ENCODE results near the gene ATP9B. TPM values are rescaled to one million over a fixed set of nuclear protein-coding genes. Genes with fewer than 3 reads are reported as not detected.

Gene ATP9B
- total RNA-seq, 1 experiment from 2014 or later, result 15.6 TPM

DNA sequence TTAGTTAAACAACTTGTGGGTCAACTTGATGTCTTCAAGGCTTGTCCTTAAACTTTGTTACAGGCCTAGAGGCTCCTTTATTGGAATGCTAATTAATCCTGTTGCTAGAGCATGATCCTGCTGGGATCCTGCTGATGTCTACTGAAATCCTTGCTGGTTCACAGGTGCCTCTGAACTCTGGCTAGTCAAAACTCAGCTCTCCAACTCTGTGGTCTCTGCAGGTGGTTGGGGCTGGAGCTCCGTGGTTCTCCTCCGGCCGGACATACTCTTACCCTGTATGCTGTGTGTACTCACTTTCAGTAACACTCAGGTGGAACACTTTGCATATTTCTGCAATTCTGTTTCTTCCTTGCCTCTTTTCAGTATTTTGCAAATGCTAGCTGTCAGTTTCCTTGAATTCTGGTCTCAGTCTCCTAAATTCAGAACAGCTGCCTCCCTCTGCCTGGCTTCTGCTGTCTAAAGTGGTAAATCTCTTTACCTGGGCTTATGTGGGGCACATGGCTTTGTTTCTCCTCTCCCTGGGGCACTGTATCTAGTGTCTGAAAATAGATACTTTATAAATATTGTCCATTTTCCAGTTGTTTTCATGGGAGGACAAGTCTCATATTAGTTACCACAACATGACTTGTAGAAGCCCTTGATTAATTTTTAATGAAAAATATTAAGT is 113.0 kb downstream of the ATP9B start:
- no peak overlapping the region for H3K4me3 ChIP-seq (ENCODE audit: low read length)
- TF ChIP-seq EZH2 (IDR thresholded peaks at IDR 0.05; ENCODE audit: low read length, unreplicated experiment) (no peak), EZH2phosphoT487 (IDR thresholded peaks at IDR 0.05; ENCODE audit: borderline replicate concordance, low read length) (no peak)
- TF ChIP-seq, protein P1, sequence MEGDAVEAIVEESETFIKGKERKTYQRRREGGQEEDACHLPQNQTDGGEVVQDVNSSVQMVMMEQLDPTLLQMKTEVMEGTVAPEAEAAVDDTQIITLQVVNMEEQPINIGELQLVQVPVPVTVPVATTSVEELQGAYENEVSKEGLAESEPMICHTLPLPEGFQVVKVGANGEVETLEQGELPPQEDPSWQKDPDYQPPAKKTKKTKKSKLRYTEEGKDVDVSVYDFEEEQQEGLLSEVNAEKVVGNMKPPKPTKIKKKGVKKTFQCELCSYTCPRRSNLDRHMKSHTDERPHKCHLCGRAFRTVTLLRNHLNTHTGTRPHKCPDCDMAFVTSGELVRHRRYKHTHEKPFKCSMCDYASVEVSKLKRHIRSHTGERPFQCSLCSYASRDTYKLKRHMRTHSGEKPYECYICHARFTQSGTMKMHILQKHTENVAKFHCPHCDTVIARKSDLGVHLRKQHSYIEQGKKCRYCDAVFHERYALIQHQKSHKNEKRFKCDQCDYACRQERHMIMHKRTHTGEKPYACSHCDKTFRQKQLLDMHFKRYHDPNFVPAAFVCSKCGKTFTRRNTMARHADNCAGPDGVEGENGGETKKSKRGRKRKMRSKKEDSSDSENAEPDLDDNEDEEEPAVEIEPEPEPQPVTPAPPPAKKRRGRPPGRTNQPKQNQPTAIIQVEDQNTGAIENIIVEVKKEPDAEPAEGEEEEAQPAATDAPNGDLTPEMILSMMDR (conservative IDR thresholded peaks at IDR 0.05; ENCODE audit: low read depth, low read length), result no peak
- H2AFZ ChIP-seq (ENCODE audit: low read length), result no peak overlapping the region
- H4K20me1 ChIP-seq (ENCODE audit: low read length), result 0 out of 2 replicates have a peak, but pooled peaks cover 3% of the 10 kb centered on the region
- intact Hi-C loops (cut with micrococcal nuclease), result no loop called here
- H3K36me3 ChIP-seq (ENCODE audit: low read depth, low read length), result no peaks in the 10 kb centered on the region
- ChIA-PET POLR2A (ENCODE audit: unreplicated experiment) (no interaction called here), CTCF (no interaction called here)
- no peaks in the 10 kb centered on the region for H3F3A ChIP-seq (ENCODE audit: low read length, unreplicated experiment)
- H3K4me1 ChIP-seq (ENCODE audit: insufficient read depth, low read length), result no peaks in the 10 kb centered on the region
- DNase-seq, result no peak
- no peak overlapping the region for H3K27ac ChIP-seq (ENCODE audit: low read length)
- H3K9me2 ChIP-seq (replicated peaks; ENCODE audit: low read length), result no peaks in the 10 kb centered on the region
- H3K9ac ChIP-seq (ENCODE audit: low read length), result no peak overlapping the region
- H3K4me2 ChIP-seq (ENCODE audit: low read length), result no peak overlapping the region
- no TSS peak for BruUV-seq (replicated peaks)
- no peak for ATAC-seq
- no peaks in the 10 kb centered on the region for H3K79me2 ChIP-seq (ENCODE audit: low read length)
- H3K9me3 ChIP-seq (ENCODE audit: low read length), result no peaks in the 10 kb centered on the region
- H3K27me3 ChIP-seq (ENCODE audit: low read length), result no peaks in the 10 kb centered on the region

DNA sequence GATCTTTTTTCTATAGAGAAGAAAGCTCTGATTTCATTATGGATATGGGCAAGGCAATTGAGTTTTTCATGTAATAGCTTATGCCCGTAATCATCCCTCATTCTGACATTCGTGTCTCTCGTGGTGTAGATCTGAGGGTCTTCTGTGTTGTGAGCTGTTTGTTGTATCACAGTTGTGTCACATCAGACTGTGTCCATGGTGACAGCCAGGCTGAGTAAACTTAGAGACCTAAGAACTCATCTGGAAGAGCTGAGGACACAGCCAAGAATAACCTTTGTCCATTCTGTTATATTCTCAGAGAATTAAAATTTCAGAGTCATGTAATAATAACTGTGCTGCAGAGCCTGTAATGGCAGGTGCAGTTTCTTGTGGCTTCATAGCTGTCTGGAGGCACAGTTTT is 116.5 kb downstream of the ATP9B start:
- Histone ChIP-seq H2AFZ (ENCODE audit: low read length) (no peak overlapping the region), H3K79me2 (ENCODE audit: low read length) (no peaks in the 10 kb centered on the region), H3K4me3 (ENCODE audit: low read length) (no peak overlapping the region), H3K27me3 (ENCODE audit: low read length) (no peaks in the 10 kb centered on the region), H3K4me1 (ENCODE audit: insufficient read depth, low read length) (no peaks in the 10 kb centered on the region), H3K27ac (ENCODE audit: low read length) (no peak overlapping the region), H3K9me3 (ENCODE audit: low read length) (no peaks in the 10 kb centered on the region), H3K36me3 (ENCODE audit: low read depth, low read length) (no peaks in the 10 kb centered on the region), H3K4me2 (ENCODE audit: low read length) (no peak overlapping the region), H3F3A (ENCODE audit: low read length, unreplicated experiment) (no peaks in the 10 kb centered on the region), H4K20me1 (ENCODE audit: low read length) (no peaks in the 10 kb centered on the region), H3K9ac (ENCODE audit: low read length) (no peak overlapping the region), H3K9me2 (replicated peaks; ENCODE audit: low read length) (no peaks in the 10 kb centered on the region)
- ChIA-PET POLR2A (ENCODE audit: unreplicated experiment) (no interaction called here), CTCF (no interaction called here)
- intact Hi-C loops (cut with micrococcal nuclease), result no loop called here
- BruUV-seq (replicated peaks), result no TSS peak
- no peak for ATAC-seq
- no peak for TF ChIP-seq EZH2 (IDR thresholded peaks at IDR 0.05; ENCODE audit: low read length, unreplicated experiment)
- TF ChIP-seq EZH2phosphoT487 (IDR thresholded peaks at IDR 0.05; ENCODE audit: borderline replicate concordance, low read length), result no peak
- TF ChIP-seq, protein P1 (conservative IDR thresholded peaks at IDR 0.05; ENCODE audit: low read depth, low read length), result no peak
- no peak for DNase-seq

DNA sequence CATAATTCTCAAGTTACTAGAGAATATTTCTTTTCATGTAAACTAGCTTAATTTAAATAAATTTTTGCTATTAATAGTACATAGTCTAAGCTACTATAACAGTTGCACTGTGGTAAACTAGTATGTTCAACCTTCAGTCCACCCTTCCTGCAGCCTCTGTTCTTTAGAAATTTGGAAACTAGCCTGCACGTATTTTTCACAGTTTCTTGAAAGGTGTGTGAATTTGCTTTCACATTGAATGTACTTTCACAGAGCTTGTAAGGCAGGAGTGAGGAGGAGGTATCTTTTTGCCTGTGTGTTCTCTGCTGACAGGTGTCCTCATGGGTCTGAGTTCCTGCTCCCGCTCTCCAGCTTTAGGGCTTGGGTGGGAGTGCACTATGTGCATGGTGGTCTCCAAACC is 117.5 kb downstream of the ATP9B start:
- Histone ChIP-seq H3K27me3 (ENCODE audit: low read length) (no peaks in the 10 kb centered on the region), H2AFZ (ENCODE audit: low read length) (no peak overlapping the region), H3F3A (ENCODE audit: low read length, unreplicated experiment) (no peaks in the 10 kb centered on the region), H3K4me2 (ENCODE audit: low read length) (no peak overlapping the region), H3K4me3 (ENCODE audit: low read length) (no peak overlapping the region), H3K9me3 (ENCODE audit: low read length) (no peaks in the 10 kb centered on the region), H3K36me3 (ENCODE audit: low read depth, low read length) (no peaks in the 10 kb centered on the region), H3K9me2 (replicated peaks; ENCODE audit: low read length) (no peaks in the 10 kb centered on the region), H4K20me1 (ENCODE audit: low read length) (no peaks in the 10 kb centered on the region), H3K79me2 (ENCODE audit: low read length) (no peaks in the 10 kb centered on the region), H3K27ac (ENCODE audit: low read length) (no peak overlapping the region), H3K4me1 (ENCODE audit: insufficient read depth, low read length) (no peaks in the 10 kb centered on the region), H3K9ac (ENCODE audit: low read length) (no peak overlapping the region)
- DNase-seq (no peak), ATAC-seq (no peak)
- CTCF ChIA-PET, result no interaction called here
- intact Hi-C loops (cut with micrococcal nuclease), result no loop called here
- BruUV-seq (replicated peaks), result no TSS peak
- TF ChIP-seq, protein P1 (conservative IDR thresholded peaks at IDR 0.05; ENCODE audit: low read depth, low read length), result no peak
- TF ChIP-seq EZH2phosphoT487 (IDR thresholded peaks at IDR 0.05; ENCODE audit: borderline replicate concordance, low read length) (no peak), EZH2 (IDR thresholded peaks at IDR 0.05; ENCODE audit: low read length, unreplicated experiment) (no peak)
- POLR2A ChIA-PET (ENCODE audit: unreplicated experiment), result no interaction called here

Data from PC-3 (cell line).